ENCODE measurements around the gene GPR107.

The GPR107 gene

GRCh38 chr9:130158001-130158400 lies 104.3 kb downstream of the GPR107 start:
- DNase-seq (ENCODE audit: low read depth in 4 of 4, low spot score in 1 of 4): no peak

GRCh38 chr9:130159057-130159456 lies 105.4 kb downstream of the GPR107 start:
- no peak for DNase-seq (ENCODE audit: low read depth in 4 of 4, low spot score in 1 of 4)

- DNase-seq (ENCODE audit: low read depth in 4 of 4, low spot score in 1 of 4): no peak
These were observed 106.4 kb downstream of the GPR107 start for GRCh38 chr9:130159915-130160670.

- no peak for DNase-seq (ENCODE audit: low read depth in 4 of 4, low spot score in 1 of 4)
These were observed 107.3 kb downstream of the GPR107 start for GRCh38 chr9:130160862-130161470.

- no peak for DNase-seq (ENCODE audit: low read depth in 4 of 4, low spot score in 1 of 4)
These were observed 111.9 kb downstream of the GPR107 start for GRCh38 chr9:130165579-130165978.

GRCh38 chr9:130166399-130166798 lies 112.7 kb downstream of the GPR107 start:
- no peak for DNase-seq (ENCODE audit: low read depth in 4 of 4, low spot score in 1 of 4)

- DNase-seq (ENCODE audit: low read depth in 4 of 4, low spot score in 1 of 4): no peak
These were observed 114.2 kb downstream of the GPR107 start for GRCh38 chr9:130167927-130168326.

- no peak for DNase-seq (ENCODE audit: low read depth in 4 of 4, low spot score in 1 of 4)
These were observed 117.8 kb downstream of the GPR107 start for GRCh38 chr9:130171226-130172148.

GRCh38 chr9:130172161-130172857 lies 118.6 kb downstream of the GPR107 start, which contains the start of gene NCS1:
Gene NCS1, plus strand, starts transcription at chr9:130172404. Its CDS starts 260 bp downstream, at chr9:130172664.
- peak in 3 of 4 experiments; percentile 30 to 52 (median 40) for DNase-seq (ENCODE audit: low read depth in 4 of 4, low spot score in 1 of 4)

- DNase-seq (ENCODE audit: low read depth in 4 of 4, low spot score in 1 of 4): peak in 2 of 4 experiments; percentile 22 to 28
These were observed 119.4 kb downstream of the GPR107 start for GRCh38 chr9:130172858-130173665.

GRCh38 chr9:130173666-130173983 lies 119.9 kb downstream of the GPR107 start:
- no peak for DNase-seq (ENCODE audit: low read depth in 4 of 4, low spot score in 1 of 4)

- DNase-seq (ENCODE audit: low read depth in 4 of 4, low spot score in 1 of 4): no peak
These were observed 120.3 kb downstream of the GPR107 start for GRCh38 chr9:130174025-130174424.

GRCh38 chr9:130174920-130175321 lies 121.2 kb downstream of the GPR107 start:
- no peak for DNase-seq (ENCODE audit: low read depth in 4 of 4, low spot score in 1 of 4)

- DNase-seq (ENCODE audit: low read depth in 4 of 4, low spot score in 1 of 4): no peak
These were observed 121.6 kb downstream of the GPR107 start for GRCh38 chr9:130175355-130175754.

GRCh38 chr9:130176760-130177159 lies 123.1 kb downstream of the GPR107 start:
- no peak for DNase-seq (ENCODE audit: low read depth in 4 of 4, low spot score in 1 of 4)

GRCh38 chr9:130177898-130178805 lies 124.4 kb downstream of the GPR107 start:
- no peak for DNase-seq (ENCODE audit: low read depth in 4 of 4, low spot score in 1 of 4)

- DNase-seq (ENCODE audit: low read depth in 4 of 4, low spot score in 1 of 4): no peak
These were observed 125.7 kb downstream of the GPR107 start for GRCh38 chr9:130179331-130179907.

- no peak for DNase-seq (ENCODE audit: low read depth in 4 of 4, low spot score in 1 of 4)
These were observed 126.8 kb downstream of the GPR107 start for GRCh38 chr9:130180516-130180915.

Data from stimulated activated CD4-positive, alpha-beta T cell treated with anti-CD3 and anti-CD28 coated beads, Interleukin-1b, Interleukin-23, amount 100 ng/mL, for 24 hours (primary cell).